ENCODE measurements around the gene RTN4. TPM values are rescaled to one million over a fixed set of nuclear protein-coding genes. Genes with fewer than 3 reads are reported as not detected.
A peak's percentile ranks its signal among the peaks of the same experiment; 100 is the strongest.

Gene RTN4
- total and polyA plus RNA-seq, 2 experiments from 2014 or later, result 186 to 223 TPM

DNA sequence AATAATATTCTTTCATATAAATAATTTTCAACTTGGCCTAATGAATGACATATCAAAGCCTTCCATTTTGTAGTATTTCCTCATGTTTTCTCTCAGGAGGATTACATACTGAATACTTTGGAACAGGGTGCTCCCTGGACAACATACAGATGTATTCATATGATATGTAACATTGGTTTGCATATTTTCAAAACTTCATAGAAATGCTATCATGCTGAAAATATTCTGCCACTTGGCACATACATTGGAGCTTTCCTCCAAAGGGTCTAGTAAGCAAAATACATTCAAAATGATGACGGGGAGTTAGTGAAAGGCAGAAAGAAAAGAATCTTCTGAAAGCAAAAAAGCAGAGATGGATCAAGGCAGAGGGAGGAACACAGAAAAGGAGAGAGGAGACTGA, 38.1 kb upstream of the RTN4 start:
- Histone ChIP-seq H3K27me3 (no peaks in the 10 kb centered on the region), H3K9me3 (ENCODE audit: low read depth) (no peaks in the 10 kb centered on the region), H3K36me3 (no peaks in the 10 kb centered on the region), H3K27ac (peak overlapping the region; percentile 76), H3K4me1 (ENCODE audit: low read depth) (peaks cover 24% of the 10 kb centered on the region), H3K4me3 (no peak overlapping the region)
- peak in 1 of 2 donors; percentile 57 for DNase-seq (ENCODE audit: low read depth in 1 of 2, low spot score in 1 of 2)
- no peak for TF ChIP-seq CTCF (IDR thresholded peaks at IDR 0.05; ENCODE audit: low read depth, low read length)

- H3K9me3 ChIP-seq (ENCODE audit: low read depth), result no peaks in the 10 kb centered on the region
- H3K27me3 ChIP-seq, result no peaks in the 10 kb centered on the region
- H3K36me3 ChIP-seq, result no peaks in the 10 kb centered on the region
- peak in 1 of 2 donors; percentile 75 for DNase-seq (ENCODE audit: low read depth in 1 of 2, low spot score in 1 of 2)
- H3K4me3 ChIP-seq, result no peak overlapping the region
- H3K4me1 ChIP-seq (ENCODE audit: low read depth), result peaks cover 24% of the 10 kb centered on the region
- peak overlapping the region; percentile 76 for H3K27ac ChIP-seq
- no peak for TF ChIP-seq CTCF (IDR thresholded peaks at IDR 0.05; ENCODE audit: low read depth, low read length)
These were observed 37.7 kb upstream of the RTN4 start for GRCh38 chr2:55087936-55088335.

DNA sequence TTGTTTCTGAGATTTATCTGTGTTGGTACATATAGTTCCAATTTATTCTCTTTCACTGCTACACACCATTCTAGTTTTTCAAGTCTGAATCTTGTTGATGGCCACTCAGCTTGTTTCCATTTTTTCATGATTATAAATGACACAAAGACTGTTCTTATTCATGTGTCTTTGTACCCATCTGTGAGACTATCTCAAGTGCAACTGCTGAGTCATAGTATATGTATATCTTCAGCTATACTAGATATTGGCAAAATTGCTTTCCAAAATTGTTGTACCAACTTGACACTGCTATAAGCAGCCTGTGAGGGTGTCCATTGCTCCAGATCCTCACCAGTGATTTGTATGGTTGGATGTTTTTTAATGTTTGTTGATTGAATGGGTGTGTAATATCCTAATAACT, 37.2 kb upstream of the RTN4 start:
- no peak overlapping the region for H3K4me3 ChIP-seq

DNA sequence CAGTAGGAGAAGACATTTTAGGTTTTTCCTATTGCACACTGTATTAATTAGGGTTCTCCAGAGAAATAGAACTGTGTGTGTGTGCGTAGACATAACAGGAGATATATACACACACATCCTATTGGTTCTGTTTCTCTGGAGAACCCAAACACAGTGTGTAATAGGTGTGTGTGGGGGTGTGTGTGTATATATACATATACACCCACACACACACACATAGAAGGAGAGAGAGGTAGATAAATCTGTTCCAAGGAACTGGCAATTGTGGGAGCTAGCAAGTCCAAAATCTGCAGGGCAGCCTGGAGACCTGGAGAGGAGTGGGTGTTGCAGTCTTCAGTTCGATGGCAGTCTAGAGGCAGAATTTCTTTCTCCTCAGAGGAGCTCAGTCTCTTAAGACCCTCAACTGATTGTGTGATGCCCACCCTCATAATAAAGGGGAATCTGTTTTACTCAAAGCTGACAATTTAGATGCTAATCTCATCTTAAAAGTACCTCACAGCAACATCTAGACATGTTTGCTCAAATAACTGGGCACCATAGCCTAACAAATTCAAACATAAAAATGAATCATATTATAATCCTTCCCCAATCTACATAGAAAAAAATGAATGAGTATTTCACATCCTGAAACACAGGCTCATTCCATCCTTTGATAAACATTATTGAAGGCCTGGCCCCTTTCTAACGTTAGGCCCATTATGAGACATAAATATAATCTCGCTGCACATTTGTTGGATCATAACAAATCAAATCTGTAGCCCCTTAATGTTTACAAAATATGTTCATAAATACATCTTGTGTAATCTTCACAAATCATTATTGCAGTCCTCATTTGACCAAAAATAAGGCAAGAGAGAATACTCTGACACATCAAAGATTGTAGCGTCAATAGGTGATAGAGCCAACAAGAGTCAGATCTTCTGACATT, 35.1 kb upstream of the RTN4 start:
- Histone ChIP-seq H3K36me3 (no peaks in the 10 kb centered on the region), H3K9me3 (ENCODE audit: low read depth) (no peaks in the 10 kb centered on the region), H3K27me3 (no peaks in the 10 kb centered on the region), H3K4me3 (no peak overlapping the region), H3K27ac (no peak overlapping the region), H3K4me1 (ENCODE audit: low read depth) (peaks cover 24% of the 10 kb centered on the region)
- DNase-seq (ENCODE audit: low read depth in 1 of 2, low spot score in 1 of 2), result no peak
- TF ChIP-seq CTCF (IDR thresholded peaks at IDR 0.05; ENCODE audit: low read depth, low read length), result no peak

More for the DNA sequence above, 37.2 kb upstream of the RTN4 start:
- no peaks in the 10 kb centered on the region for H3K9me3 ChIP-seq (ENCODE audit: low read depth)
- no peaks in the 10 kb centered on the region for H3K36me3 ChIP-seq
- no peak for DNase-seq (ENCODE audit: low read depth in 1 of 2, low spot score in 1 of 2)
- H3K4me1 ChIP-seq (ENCODE audit: low read depth), result peaks cover 24% of the 10 kb centered on the region
- no peaks in the 10 kb centered on the region for H3K27me3 ChIP-seq
- H3K27ac ChIP-seq, result peak overlapping the region; percentile 76
- no peak for TF ChIP-seq CTCF (IDR thresholded peaks at IDR 0.05; ENCODE audit: low read depth, low read length)

- Histone ChIP-seq H3K36me3 (no peaks in the 10 kb centered on the region), H3K27ac (no peak overlapping the region), H3K9me3 (ENCODE audit: low read depth) (no peaks in the 10 kb centered on the region), H3K4me1 (ENCODE audit: low read depth) (peaks cover 21% of the 10 kb centered on the region), H3K27me3 (no peaks in the 10 kb centered on the region), H3K4me3 (no peak overlapping the region)
- TF ChIP-seq CTCF (IDR thresholded peaks at IDR 0.05; ENCODE audit: low read depth, low read length), result no peak
- no peak for DNase-seq (ENCODE audit: low read depth in 1 of 2, low spot score in 1 of 2)
These were observed 34.4 kb upstream of the RTN4 start for GRCh38 chr2:55084641-55085040.

Measured in cardiac muscle cell (in vitro differentiated cells and primary cell).